SU-DHL-6 (cell line): ENCODE data around the gene DTHD1.

Experiments used
- H2AFZ ChIP-seq: fragments of 200-600 bp; sonication (generic); 2 replicates; pipeline ENCODE4 v1.6.1; 2014; ENCODE audit warnings: low read depth, mild to moderate bottlenecking, moderate library complexity, mixed read lengths, antibody characterized with exemption, low read length; ENCODE audit not compliant: severe bottlenecking
- H3F3A ChIP-seq: fragments of 200-600 bp; shearing (Covaris generic); 2 replicates; pipeline ENCODE4 v1.6.0; 2016; ENCODE audit warnings: antibody characterized with exemption, mild to moderate bottlenecking; ENCODE audit not compliant: insufficient read depth
- H3K27ac ChIP-seq: fragments of 200-600 bp; sonication (generic); 2 replicates; pipeline ENCODE4 v1.5.1; 2016; ENCODE audit warnings: low read depth, mild to moderate bottlenecking, low read length, moderate library complexity, mixed read lengths
- H3K27me3 ChIP-seq: fragments of 200-600 bp; sonication (generic), shearing (Covaris generic); 2 replicates; pipeline ENCODE4 v1.6.0; 2014; ENCODE audit warnings: mild to moderate bottlenecking, low read length
- H3K36me3 ChIP-seq: fragments of 200-600 bp; sonication (generic); 2 replicates; pipeline ENCODE4 v1.6.1; 2014; ENCODE audit warnings: mild to moderate bottlenecking, low read length, mixed read lengths
- H3K4me2 ChIP-seq: fragments of 300-600, 200-600 bp; shearing (Covaris generic), sonication (generic); 2 replicates; pipeline ENCODE4 v1.6.0; 2014; ENCODE audit warnings: low read length, low read depth, mild to moderate bottlenecking; ENCODE audit not compliant: poor library complexity, severe bottlenecking
- H3K4me3 ChIP-seq: fragments of 200-600 bp; sonication (generic); 2 replicates; pipeline ENCODE4 v1.5.1; 2014; ENCODE audit warnings: antibody characterized with exemption, low read length, mild to moderate bottlenecking, mixed read lengths; ENCODE audit not compliant: insufficient read depth, poor library complexity, severe bottlenecking
- H3K79me2 ChIP-seq: fragments of 200-600 bp; sonication (generic); 2 replicates; pipeline ENCODE4 v1.6.1; 2014; ENCODE audit warnings: mild to moderate bottlenecking, low read length, moderate library complexity; ENCODE audit not compliant: insufficient read depth
- H3K9ac ChIP-seq: fragments of 200-600 bp; sonication (generic); 2 replicates; pipeline ENCODE4 v1.7.0; 2014; ENCODE audit warnings: mild to moderate bottlenecking, low read length
- H3K9me2 ChIP-seq: fragments of 200-600 bp; sonication (generic); replicated peaks from 2 replicates; pipeline ENCODE4 v1.6.1; 2014; ENCODE audit warnings: low read length; ENCODE audit not compliant: insufficient read depth
- H3K9me3 ChIP-seq: fragments of 200-600 bp; sonication (generic); 2 replicates; pipeline ENCODE4 v1.6.1; 2014; ENCODE audit warnings: low read length, mixed read lengths; ENCODE audit not compliant: insufficient read depth
- H4K20me1 ChIP-seq: fragments of 200-600 bp; sonication (generic); 2 replicates; pipeline ENCODE4 v1.6.1; 2014; ENCODE audit warnings: low read depth, mild to moderate bottlenecking, antibody characterized with exemption, low read length, moderate library complexity, mixed read lengths
- CTCF ChIP-seq: fragments of 200-600 bp; sonication (generic); IDR thresholded peaks from one replicate; pipeline ENCODE4 v1.5.1; 2017; ENCODE audit warnings: antibody characterized with exemption, mild to moderate bottlenecking, low read length, moderate library complexity; ENCODE audit not compliant: insufficient read depth, poor library complexity, severe bottlenecking
- EZH2phosphoT487 ChIP-seq: fragments of 200-600 bp; sonication (generic), shearing (Covaris generic); conservative IDR thresholded peaks from 2 replicates; pipeline ENCODE4 v1.6.1; 2018; ENCODE audit warnings: mild to moderate bottlenecking, antibody characterized with exemption, low read length, moderate library complexity, mixed read lengths

DTHD1 gene

DNA sequence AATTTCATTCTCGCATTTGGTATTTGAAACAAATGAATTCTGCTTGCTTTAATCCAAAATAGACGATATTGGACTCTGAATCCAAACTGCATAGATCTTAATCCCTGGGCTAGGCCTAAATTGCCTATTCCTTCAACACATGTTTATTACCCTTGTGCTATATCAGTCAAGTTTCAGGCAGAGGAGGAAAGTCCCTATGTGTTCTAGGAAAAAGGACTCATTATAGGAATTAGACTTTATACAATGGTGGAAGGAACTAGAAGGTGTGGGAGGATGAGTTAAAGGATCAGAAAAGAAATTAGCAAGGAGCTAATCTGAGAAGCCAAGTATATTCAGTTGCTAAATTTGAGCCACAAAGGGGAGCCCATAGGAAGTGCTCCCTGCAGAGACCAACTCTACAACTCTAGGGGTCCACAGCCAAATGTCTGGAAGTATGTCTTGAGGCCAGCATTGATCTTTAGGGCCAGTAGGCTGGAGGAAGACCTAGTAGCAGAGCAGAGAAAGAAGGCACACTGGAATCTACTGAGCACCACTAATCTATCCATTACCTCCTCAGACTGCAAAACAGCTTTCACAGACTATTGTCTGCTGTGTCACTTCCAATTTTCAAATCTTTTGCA is 17.1 kb upstream of the DTHD1 start:
- H2AFZ ChIP-seq = no peak overlapping the region
- H3K79me2 ChIP-seq = no peaks in the 10 kb centered on the region
- H3K4me2 ChIP-seq = no peak overlapping the region
- H3K4me3 ChIP-seq = no peak overlapping the region
- no peaks in the 10 kb centered on the region for H3K27me3 ChIP-seq
- H3K27ac ChIP-seq = no peak overlapping the region
- H3F3A ChIP-seq = no peaks in the 10 kb centered on the region
- H3K9me3 ChIP-seq = no peaks in the 10 kb centered on the region
- H3K9me2 ChIP-seq = no peaks in the 10 kb centered on the region
- no peaks in the 10 kb centered on the region for H4K20me1 ChIP-seq
- TF ChIP-seq CTCF = no peak
- TF ChIP-seq EZH2phosphoT487 = no peak
- no peak overlapping the region for H3K9ac ChIP-seq
- no peaks in the 10 kb centered on the region for H3K36me3 ChIP-seq

- Histone ChIP-seq H3K27me3 (no peaks in the 10 kb centered on the region), H3K4me3 (no peak overlapping the region), H3K27ac (no peak overlapping the region), H4K20me1 (no peaks in the 10 kb centered on the region), H3K9ac (no peak overlapping the region), H3K36me3 (no peaks in the 10 kb centered on the region), H3K9me2 (no peaks in the 10 kb centered on the region), H3K9me3 (no peaks in the 10 kb centered on the region), H2AFZ (no peak overlapping the region), H3F3A (no peaks in the 10 kb centered on the region), H3K79me2 (no peaks in the 10 kb centered on the region), H3K4me2 (no peak overlapping the region)
- no peak for TF ChIP-seq CTCF
- TF ChIP-seq EZH2phosphoT487 = no peak
These were observed 13.7 kb upstream of the DTHD1 start for GRCh38 chr4:36267486-36268268.

DNA sequence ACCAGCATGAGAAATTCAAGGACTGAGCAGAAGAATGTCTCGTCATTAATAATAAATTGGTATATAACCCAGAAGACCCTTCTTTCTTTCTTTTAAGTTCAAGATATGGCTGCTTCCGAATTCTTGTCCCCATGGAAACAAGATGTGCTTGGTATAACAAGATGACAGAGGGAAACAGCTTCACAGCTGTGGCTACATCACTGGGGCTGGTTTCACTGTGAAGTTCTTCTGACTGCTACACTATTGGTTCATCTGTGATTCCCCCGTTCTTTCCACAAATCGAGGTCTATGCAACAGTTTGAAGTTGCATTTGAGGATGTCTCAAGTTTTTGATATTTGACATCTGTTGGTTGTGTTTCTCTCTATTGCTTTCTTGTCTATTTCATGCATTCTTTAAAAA is 12.3 kb upstream of the DTHD1 start:
- no peak overlapping the region for H3K4me3 ChIP-seq
- H3K9me3 ChIP-seq = no peaks in the 10 kb centered on the region
- no peaks in the 10 kb centered on the region for H3K36me3 ChIP-seq
- no peak overlapping the region for H3K27ac ChIP-seq
- H3K9me2 ChIP-seq = no peaks in the 10 kb centered on the region
- no peak overlapping the region for H3K9ac ChIP-seq
- H3K79me2 ChIP-seq = no peaks in the 10 kb centered on the region
- no peaks in the 10 kb centered on the region for H3K27me3 ChIP-seq
- H3F3A ChIP-seq = no peaks in the 10 kb centered on the region
- TF ChIP-seq CTCF (no peak), EZH2phosphoT487 (no peak)
- H3K4me2 ChIP-seq = no peak overlapping the region
- no peak overlapping the region for H2AFZ ChIP-seq
- H4K20me1 ChIP-seq = no peaks in the 10 kb centered on the region
